Endodermal cell (in vitro differentiated cells): Measurements from ENCODE around the gene PCDHB10. TPM values are rescaled to one million over a fixed set of nuclear protein-coding genes. Genes with fewer than 3 reads are reported as not detected.
"Not testable (repeated sequence)": the region's sequence is repeated elsewhere in the genome, so short reads cannot be mapped to it uniquely, and the experiment has no call there.

Experiments used
- DNase-seq: peaks from one replicate; pipeline ENCODE4 v3.0.0-alpha.2; 2017
- H3K27ac ChIP-seq: 2 replicates; pipeline ENCODE4 v1.5.1; 2013; ENCODE audit warnings: mild to moderate bottlenecking, low read depth, low read length, moderate library complexity
- H3K27me3 ChIP-seq: 2 replicates; pipeline ENCODE4 v1.6.1; 2013; ENCODE audit warnings: mild to moderate bottlenecking, low read length, moderate library complexity; ENCODE audit not compliant: insufficient read depth, control insufficient read depth, poor library complexity, severe bottlenecking
- H3K36me3 ChIP-seq: 2 replicates; pipeline ENCODE4 v1.7.0; 2013; ENCODE audit warnings: mild to moderate bottlenecking, low read length, moderate library complexity; ENCODE audit not compliant: control insufficient read depth, insufficient read depth
- H3K4me1 ChIP-seq: one replicate; pipeline ENCODE4 v1.7.0; 2013; ENCODE audit warnings: low read length; ENCODE audit not compliant: control insufficient read depth, insufficient read depth
- H3K4me3 ChIP-seq: 2 replicates; pipeline ENCODE4 v1.5.1; 2013; ENCODE audit warnings: mild to moderate bottlenecking, low read length, moderate library complexity
- H3K9ac ChIP-seq: 2 replicates; pipeline ENCODE4 v1.6.1; 2013; ENCODE audit warnings: mild to moderate bottlenecking, low read length, moderate library complexity; ENCODE audit not compliant: poor library complexity, severe bottlenecking; ENCODE audit errors: extremely low read depth
- H3K9me3 ChIP-seq: 2 replicates; pipeline ENCODE4 v1.6.1; 2013; ENCODE audit warnings: mild to moderate bottlenecking, low read length, moderate library complexity; ENCODE audit not compliant: control insufficient read depth
- H3K27ac Mint-ChIP-seq: 2 replicates; pipeline ENCODE4 v1.8.0; 2020; ENCODE audit warnings: mixed read lengths
- H3K27me3 Mint-ChIP-seq: 2 replicates; pipeline ENCODE4 v1.8.0; 2021; ENCODE audit warnings: mild to moderate bottlenecking, mixed read lengths; ENCODE audit not compliant: insufficient read depth
- H3K36me3 Mint-ChIP-seq: 2 replicates; pipeline ENCODE4 v1.8.0; 2020; ENCODE audit warnings: low read depth, mixed read lengths
- H3K4me1 Mint-ChIP-seq: 2 replicates; pipeline ENCODE4 v1.8.0; 2020; ENCODE audit warnings: mixed read lengths
- H3K4me3 Mint-ChIP-seq: 2 replicates; pipeline ENCODE4 v1.8.0; 2020; ENCODE audit warnings: mild to moderate bottlenecking, moderate library complexity, mixed read lengths
- H3K9me3 Mint-ChIP-seq: 2 replicates; pipeline ENCODE4 v1.8.0; 2020; ENCODE audit warnings: mild to moderate bottlenecking, mixed read lengths
- CTCF ChIP-seq: fragments of 200-600 bp; sonication (generic); conservative IDR thresholded peaks from 2 replicates; pipeline ENCODE4 v1.5.0; 2021; ENCODE audit warnings: antibody characterized with exemption, mild to moderate bottlenecking
- WGBS, 2 experiments: methylation state at CpG; one replicate each; pipeline versions ENCODE4 v1.1.5 to v1.1.7; 2013; ENCODE audit warnings: missing lambda C conversion rate in 2 of 2, mixed read lengths in 1 of 2; ENCODE audit not compliant: insufficient coverage in 1 of 2, insufficient read length in 1 of 2; 5-methylcytosine and 5-hydroxymethylcytosine counted together
- total RNA-seq, 2 donors: library from RNA; stranded (reverse); fragmentation: NEBNext Ultra II Directional in 1 of 2; extraction: Animal tissue kit (Norgen Biotek cat#: 25700) in 1 of 2; gene quantifications; 2 replicates in 1 of 2; 3 replicates in 1 of 2; pipeline ENCODE4 v1.2.1, GENCODE V29; 2021

The PCDHB10 gene
- total RNA-seq, 2 donors from 2014 or later, result 2.9 to 3.5 TPM

- Histone ChIP-seq H3K4me3 (no peak overlapping the region), H3K9ac (no peak overlapping the region), H3K4me1 (no peaks in the 10 kb centered on the region), H3K27ac (no peak overlapping the region), H3K9me3 (peaks cover 41% of the 10 kb centered on the region), H3K27me3 (no peaks in the 10 kb centered on the region), H3K36me3 (no peaks in the 10 kb centered on the region)
- Mint-ChIP-seq H3K36me3 (peaks cover 12% of the 10 kb centered on the region), H3K27ac (peak overlapping the region; percentile 67), H3K4me3 (peak overlapping the region; percentile 60), H3K27me3 (peaks cover 12% of the 10 kb centered on the region), H3K4me1 (no peaks in the 10 kb centered on the region), H3K9me3 (peaks cover 25% of the 10 kb centered on the region)
- TF ChIP-seq CTCF, result peak; percentile 77
- DNase-seq, result no peak
- 87 to 88% methylated on average over 13 to 14 of the region's 15 CpGs for WGBS, 2 experiments
Measured at GRCh38 chr5:141234109-141234667, 42.0 kb downstream of the PCDHB10 start.

DNA sequence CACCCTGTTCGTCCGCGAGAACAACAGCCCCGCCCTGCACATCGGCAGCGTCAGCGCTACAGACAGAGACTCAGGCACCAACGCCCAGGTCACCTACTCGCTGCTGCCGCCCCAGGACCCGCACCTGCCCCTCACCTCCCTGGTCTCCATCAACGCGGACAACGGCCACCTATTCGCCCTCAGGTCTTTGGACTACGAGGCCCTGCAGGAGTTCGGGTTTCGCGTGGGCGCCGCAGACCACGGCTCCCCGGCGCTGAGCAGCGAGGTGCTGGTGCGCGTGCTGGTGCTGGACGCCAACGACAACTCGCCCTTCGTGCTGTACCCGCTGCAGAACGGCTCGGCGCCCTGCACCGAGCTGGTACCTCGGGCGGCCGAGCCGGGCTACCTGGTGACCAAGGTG is 43.8 kb downstream of the PCDHB10 start:
- peaks cover 40% of the 10 kb centered on the region for H3K9me3 ChIP-seq
- not testable (repeated sequence) for H3K9ac ChIP-seq, H3K27ac Mint-ChIP-seq, H3K4me1 Mint-ChIP-seq, H3K4me3 Mint-ChIP-seq, H3K36me3 ChIP-seq, H3K4me3 ChIP-seq, H3K27me3 ChIP-seq, H3K4me1 ChIP-seq, H3K27ac ChIP-seq, DNase-seq
- 96 to 98% methylated on average over 16 to 40 of the region's 40 CpGs for WGBS, 2 experiments
- peaks cover 16% of the 10 kb centered on the region for H3K27me3 Mint-ChIP-seq
- H3K9me3 Mint-ChIP-seq, result peaks cover 36% of the 10 kb centered on the region
- peaks cover 16% of the 10 kb centered on the region for H3K36me3 Mint-ChIP-seq

GRCh38 chr5:141236516-141237313 is 44.6 kb downstream of the PCDHB10 start:
- H3K27ac ChIP-seq, result no peak overlapping the region
- no peaks in the 10 kb centered on the region for H3K4me1 Mint-ChIP-seq
- TF ChIP-seq CTCF, result no peak
- H3K27ac Mint-ChIP-seq, result no peak overlapping the region
- no peaks in the 10 kb centered on the region for H3K4me1 ChIP-seq
- H3K9me3 ChIP-seq, result peaks cover 40% of the 10 kb centered on the region
- H3K27me3 Mint-ChIP-seq, result peaks cover 15% of the 10 kb centered on the region
- peaks cover 40% of the 10 kb centered on the region for H3K9me3 Mint-ChIP-seq
- H3K9ac ChIP-seq, result no peak overlapping the region
- WGBS, 2 experiments, result 95 to 96% methylated on average over 10 to 32 of the region's 32 CpGs
- no peaks in the 10 kb centered on the region for H3K27me3 ChIP-seq
- no peaks in the 10 kb centered on the region for H3K36me3 ChIP-seq
- no peak overlapping the region for H3K4me3 Mint-ChIP-seq
- DNase-seq, result no peak
- H3K4me3 ChIP-seq, result no peak overlapping the region
- peaks cover 18% of the 10 kb centered on the region for H3K36me3 Mint-ChIP-seq
